CD4-positive, alpha-beta T cell treated with Interleukin-4 for 1 hour (primary cell): ENCODE data around the gene ATP2C1.

Experiments
- DNase-seq, 2 donors: peaks; one replicate each; pipeline ENCODE4 v3.0.0-alpha.2; 2020 to 2022

ATP2C1 gene

DNA sequence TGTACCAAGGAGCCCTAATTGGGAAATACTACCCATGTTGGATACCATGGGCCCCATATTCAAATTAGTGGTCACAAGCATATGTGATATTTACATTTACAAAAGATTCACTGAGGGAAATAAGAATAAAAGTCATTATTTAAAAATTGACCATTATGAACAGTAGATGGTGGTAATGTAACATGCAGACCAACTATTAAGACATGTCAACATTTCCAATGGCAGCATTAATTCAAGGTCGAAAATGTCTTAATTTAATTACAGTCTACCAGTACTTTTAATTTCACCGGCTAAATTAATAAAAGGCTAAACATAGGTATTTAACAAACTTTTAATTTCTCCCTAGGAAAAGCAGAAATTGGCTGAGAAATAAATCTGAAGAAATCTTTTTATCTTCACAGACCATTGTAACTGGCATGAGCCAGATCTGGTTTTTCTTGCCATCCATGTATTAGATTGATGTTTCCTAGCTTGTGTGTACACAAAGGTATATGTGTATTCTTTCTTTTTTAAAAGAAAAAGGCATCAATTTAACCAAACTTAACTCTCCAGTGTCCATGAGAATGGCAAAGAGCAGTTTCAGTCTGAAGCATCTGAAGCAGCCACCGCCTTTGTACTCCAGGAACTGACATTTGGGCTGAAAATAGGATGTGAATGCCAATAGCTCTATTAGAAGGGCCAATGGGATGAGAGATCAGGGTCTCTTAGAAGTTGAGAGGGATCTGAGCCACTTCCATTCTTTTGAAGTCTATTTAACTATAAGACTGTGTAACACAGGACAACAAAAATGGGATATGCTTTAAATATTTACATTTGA, 159.4 kb downstream of the ATP2C1 start:
- DNase-seq, result no peak
